ENCODE measurements around the gene SLC12A8.

DNA sequence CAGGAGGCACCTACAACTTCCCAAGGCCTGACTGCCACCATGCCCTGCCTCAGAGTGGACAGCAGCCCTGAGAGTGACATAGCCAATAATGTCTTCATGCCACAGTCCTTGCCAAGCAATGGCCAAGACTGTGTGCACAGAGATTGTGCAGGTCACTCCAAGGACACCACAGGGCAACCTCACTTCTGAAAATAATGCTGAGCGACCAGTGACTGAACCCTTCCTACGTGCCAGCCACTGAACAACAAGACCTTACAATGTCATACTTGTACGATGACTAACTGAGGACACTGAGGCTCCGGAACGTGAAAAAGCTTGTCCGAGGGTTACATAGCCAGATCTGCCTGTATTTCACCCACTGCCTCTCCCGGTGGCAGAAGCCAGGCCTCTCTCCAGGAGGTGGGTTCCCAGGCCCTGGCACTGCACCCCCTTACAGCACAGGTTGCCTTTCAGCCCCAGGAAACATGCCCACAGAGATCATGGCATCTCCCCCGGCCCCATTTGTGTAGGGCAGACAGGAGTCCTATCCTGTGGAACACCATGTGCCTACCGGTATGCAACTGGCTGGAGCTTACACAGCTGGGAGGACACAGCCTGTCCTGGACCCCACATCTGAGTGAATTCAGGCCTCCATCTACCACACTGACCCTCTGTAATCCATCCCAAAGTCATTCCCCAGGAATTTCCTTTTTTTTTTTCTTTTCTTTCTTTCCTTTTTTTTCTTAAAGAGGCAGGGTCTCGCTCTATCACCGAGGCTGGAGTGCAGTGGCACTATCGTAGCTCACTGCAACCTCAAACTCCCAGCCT lies 72.3 kb downstream of the SLC12A8 start:
- TF ChIP-seq CTCF (conservative IDR thresholded peaks at IDR 0.05) (no peak), ZFX (IDR thresholded peaks at IDR 0.05) (no peak)

Data from C4-2B (cell line).